ENCODE results near the gene LRRC26. TPM values are rescaled to one million over a fixed set of nuclear protein-coding genes. Genes with fewer than 3 reads are reported as not detected.
"Not testable (repeated sequence)": the region's sequence is repeated elsewhere in the genome, so short reads cannot be mapped to it uniquely, and the experiment has no call there.

LRRC26 gene
- total RNA-seq, 2 experiments from 2014 or later: not detected

DNA sequence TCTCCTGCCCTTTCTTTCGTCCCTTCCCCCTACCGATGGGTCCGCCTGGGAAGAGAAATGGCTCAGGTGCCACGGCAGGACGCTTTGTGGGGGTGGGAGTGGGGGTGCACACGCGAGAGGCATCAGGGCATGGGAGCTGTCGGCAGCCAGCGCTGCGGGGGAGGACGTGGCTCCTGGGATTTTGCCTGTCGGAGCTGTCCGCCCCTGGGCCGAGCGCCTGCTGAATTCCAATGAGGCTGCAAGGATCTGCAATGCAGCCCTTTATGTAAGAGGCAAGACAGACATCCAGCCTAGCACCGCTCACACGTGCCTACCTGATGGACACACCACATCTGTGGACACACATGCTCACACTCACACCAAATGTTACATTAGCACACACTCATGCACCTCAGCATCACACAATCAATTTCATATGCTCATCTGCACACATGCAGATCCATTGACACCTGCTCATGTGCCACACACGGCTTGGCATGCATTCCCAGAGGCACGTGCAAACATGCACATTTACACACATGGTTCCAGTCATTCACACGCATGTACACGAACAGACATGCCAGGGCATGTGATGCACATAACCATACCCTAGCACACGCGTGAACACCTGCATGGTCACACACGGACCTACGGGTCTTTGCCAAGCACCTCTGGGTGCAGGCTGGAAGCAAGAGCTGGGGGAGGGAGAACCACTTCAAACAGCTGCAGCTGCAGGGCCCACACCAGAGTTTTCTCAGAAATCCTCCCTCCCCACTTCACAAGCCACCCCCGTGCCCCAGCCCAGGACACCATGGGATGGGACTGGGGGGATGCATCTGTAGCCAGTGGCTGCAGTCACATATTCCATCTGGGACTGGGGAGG is 29.5 kb downstream of the LRRC26 start:
- intact Hi-C loops (cut with micrococcal nuclease): no loop called here
- Mint-ChIP-seq H3K36me3 (ENCODE audit: low read depth) (no peaks in the 10 kb centered on the region), H3K4me1 (ENCODE audit: low read depth) (peaks cover 2% of the 10 kb centered on the region), H3K27me3 (ENCODE audit: low read depth) (peaks cover 55% of the 10 kb centered on the region), H3K9me3 (no peaks in the 10 kb centered on the region), H3K27ac (no peak overlapping the region), H3K4me3 (no peak overlapping the region)
- DNase-seq: no peak
- CTCF ChIA-PET: no interaction called here

DNA sequence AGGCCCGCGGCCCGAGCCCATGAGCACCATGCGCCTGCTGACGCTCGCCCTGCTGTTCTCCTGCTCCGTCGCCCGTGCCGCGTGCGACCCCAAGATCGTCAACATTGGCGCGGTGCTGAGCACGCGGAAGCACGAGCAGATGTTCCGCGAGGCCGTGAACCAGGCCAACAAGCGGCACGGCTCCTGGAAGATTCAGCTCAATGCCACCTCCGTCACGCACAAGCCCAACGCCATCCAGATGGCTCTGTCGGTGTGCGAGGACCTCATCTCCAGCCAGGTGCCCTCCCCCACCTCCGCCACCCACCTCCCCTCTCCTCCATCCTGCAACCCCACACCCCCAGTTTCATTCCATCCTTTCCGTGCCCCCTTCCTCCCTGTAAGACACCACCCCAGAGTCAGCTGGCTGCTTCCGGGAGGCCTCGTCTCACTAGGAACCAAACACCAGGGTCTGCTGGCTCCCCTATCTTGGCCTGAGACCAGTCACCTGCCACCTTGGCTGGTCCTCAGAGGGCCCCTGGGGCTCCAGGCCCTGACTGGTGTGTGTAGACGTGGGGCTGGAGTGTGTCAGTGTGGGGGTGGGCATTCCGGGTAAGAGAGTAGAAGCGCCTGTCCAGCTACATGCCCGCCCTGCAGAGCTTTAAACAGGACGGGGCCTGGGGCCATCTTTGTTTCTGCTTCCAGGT is 30.2 kb downstream of the LRRC26 start:
- no peaks in the 10 kb centered on the region for H3K9me3 Mint-ChIP-seq
- intact Hi-C loops (cut with micrococcal nuclease): no loop called here
- H3K4me1 Mint-ChIP-seq (ENCODE audit: low read depth): peaks cover 2% of the 10 kb centered on the region
- H3K36me3 Mint-ChIP-seq (ENCODE audit: low read depth): no peaks in the 10 kb centered on the region
- no peak overlapping the region for H3K4me3 Mint-ChIP-seq
- CTCF ChIA-PET: no interaction called here
- peaks cover 55% of the 10 kb centered on the region for H3K27me3 Mint-ChIP-seq (ENCODE audit: low read depth)
- H3K27ac Mint-ChIP-seq: no peak overlapping the region
- DNase-seq: no peak

DNA sequence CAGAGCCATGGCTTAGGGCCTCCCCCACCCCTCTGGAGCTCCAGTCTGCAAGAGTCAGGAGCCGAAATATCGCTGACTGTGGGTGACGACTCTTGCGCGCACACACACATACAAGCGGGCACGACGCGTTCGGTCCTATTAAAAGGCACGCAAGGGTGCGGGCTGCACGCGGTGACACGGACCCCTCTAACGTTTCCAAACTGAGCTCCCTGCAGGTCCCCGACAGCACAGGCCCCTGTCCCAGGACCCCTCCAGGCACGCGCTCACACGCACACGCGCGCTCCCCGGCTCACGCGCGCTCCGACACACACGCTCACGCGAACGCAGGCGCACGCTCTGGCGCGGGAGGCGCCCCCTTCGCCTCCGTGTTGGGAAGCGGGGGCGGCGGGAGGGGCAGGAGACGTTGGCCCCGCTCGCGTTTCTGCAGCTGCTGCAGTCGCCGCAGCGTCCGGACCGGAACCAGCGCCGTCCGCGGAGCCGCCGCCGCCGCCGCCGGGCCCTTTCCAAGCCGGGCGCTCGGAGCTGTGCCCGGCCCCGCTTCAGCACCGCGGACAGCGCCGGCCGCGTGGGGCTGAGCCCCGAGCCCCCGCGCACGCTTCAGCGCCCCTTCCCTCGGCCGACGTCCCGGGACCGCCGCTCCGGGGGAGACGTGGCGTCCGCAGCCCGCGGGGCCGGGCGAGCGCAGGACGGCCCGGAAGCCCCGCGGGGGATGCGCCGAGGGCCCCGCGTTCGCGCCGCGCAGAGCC is 31.0 kb downstream of the LRRC26 start, which contains the start of gene GRIN1:
TSS of gene GRIN1 (plus strand) at position 433 of the 746 bp plus-strand sequence. CDS start 333 bp downstream, outside the sequence.
- CTCF ChIA-PET: no interaction called here
- H3K4me1 Mint-ChIP-seq (ENCODE audit: low read depth): peaks cover 2% of the 10 kb centered on the region

DNA sequence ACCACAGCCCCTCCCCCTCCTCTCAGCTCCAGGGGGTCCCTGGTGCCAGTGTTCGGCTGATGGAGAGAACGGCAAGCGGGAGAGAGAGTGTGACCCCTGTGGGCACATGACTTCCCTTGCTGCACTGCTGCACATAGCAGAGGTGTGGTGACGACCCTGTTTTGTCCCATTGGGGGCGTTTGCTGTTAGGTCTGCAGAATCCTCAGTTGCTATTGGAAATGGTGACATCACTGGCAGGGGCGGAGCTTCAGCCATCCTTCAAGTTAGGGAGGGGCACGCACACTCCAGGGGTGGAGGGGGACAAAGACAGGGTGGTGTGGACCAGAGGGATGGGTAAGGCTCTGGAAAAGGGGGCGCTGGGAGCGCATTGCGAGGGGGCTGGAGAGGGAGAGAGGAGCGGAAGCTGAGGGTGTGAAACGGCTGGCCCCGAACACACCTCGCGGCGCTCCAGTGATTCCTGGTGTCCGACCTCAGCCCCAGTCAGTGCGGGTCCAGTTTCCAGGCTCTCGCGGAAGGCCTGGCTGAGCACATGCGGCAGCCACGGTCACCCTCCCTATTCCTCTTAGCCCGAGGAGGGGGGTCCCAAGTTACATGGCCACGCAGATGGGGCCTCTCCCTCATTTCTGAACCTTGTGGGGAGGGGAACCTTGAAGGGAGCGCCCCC is 31.7 kb downstream of the LRRC26 start:
- intact Hi-C loops (cut with micrococcal nuclease): no loop called here
- no peaks in the 10 kb centered on the region for H3K36me3 Mint-ChIP-seq (ENCODE audit: low read depth)
- H3K27me3 Mint-ChIP-seq (ENCODE audit: low read depth): peaks cover 50% of the 10 kb centered on the region
- CTCF ChIA-PET: no interaction called here
- H3K9me3 Mint-ChIP-seq: no peaks in the 10 kb centered on the region
- DNase-seq: no peak
- H3K27ac Mint-ChIP-seq: no peak overlapping the region
- no peak overlapping the region for H3K4me3 Mint-ChIP-seq
- H3K4me1 Mint-ChIP-seq (ENCODE audit: low read depth): peaks cover 2% of the 10 kb centered on the region

More for the DNA sequence above, 31.0 kb downstream of the LRRC26 start, which contains the start of gene GRIN1:
- DNase-seq: no peak
- no peak within 1 kb of the TSS for H3K4me3 Mint-ChIP-seq
- no peak within 1 kb of the TSS for H3K27ac Mint-ChIP-seq
- peaks cover 55% of the 10 kb centered on the region for H3K27me3 Mint-ChIP-seq (ENCODE audit: low read depth)
- intact Hi-C loops (cut with micrococcal nuclease): no loop called here
- no peaks in the 10 kb centered on the region for H3K9me3 Mint-ChIP-seq
- H3K36me3 Mint-ChIP-seq (ENCODE audit: low read depth): no peaks in the 10 kb centered on the region

DNA sequence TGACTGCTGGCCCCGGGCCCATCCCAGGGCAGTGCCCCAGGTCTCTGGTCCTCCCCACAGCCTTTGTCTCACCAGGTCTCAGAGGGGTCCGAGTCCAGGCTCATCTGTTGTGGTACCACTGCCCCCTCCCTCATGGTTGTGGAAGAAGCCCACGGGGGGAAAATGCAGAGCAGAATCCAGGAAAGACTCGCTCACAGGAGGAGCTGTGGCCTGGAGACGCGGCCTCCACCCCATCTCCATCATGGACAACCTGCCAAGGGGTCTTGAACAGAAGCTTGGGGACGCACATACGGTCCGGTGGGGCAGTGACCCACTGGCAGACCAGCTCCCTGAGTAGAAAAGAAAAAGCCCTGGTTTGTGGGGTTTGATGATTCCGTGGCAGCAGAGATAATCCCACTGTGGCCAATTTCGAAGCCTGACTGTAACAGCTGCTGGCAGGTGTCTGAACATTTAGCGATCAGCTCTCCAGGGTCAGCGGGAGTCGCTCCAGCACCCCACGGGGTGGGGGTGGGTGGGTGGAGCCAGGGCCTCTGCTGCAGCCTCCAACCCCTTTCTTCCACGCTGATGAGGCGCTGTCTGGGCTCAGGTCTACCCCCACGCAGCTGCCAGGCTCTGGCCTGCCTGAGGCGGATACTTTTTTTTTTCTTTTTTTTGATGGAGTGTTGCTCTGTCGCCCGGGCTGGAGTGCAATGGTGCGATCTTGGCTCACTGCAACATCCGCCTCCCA is 32.8 kb downstream of the LRRC26 start:
- no peaks in the 10 kb centered on the region for H3K36me3 Mint-ChIP-seq (ENCODE audit: low read depth)
- H3K9me3 Mint-ChIP-seq: no peaks in the 10 kb centered on the region
- H3K27me3 Mint-ChIP-seq (ENCODE audit: low read depth): peaks cover 43% of the 10 kb centered on the region
- intact Hi-C loops (cut with micrococcal nuclease): no loop called here
- H3K4me1 Mint-ChIP-seq (ENCODE audit: low read depth): peaks cover 2% of the 10 kb centered on the region
- no peak overlapping the region for H3K27ac Mint-ChIP-seq
- no peak overlapping the region for H3K4me3 Mint-ChIP-seq
- CTCF ChIA-PET: no interaction called here
- no peak for DNase-seq

DNA sequence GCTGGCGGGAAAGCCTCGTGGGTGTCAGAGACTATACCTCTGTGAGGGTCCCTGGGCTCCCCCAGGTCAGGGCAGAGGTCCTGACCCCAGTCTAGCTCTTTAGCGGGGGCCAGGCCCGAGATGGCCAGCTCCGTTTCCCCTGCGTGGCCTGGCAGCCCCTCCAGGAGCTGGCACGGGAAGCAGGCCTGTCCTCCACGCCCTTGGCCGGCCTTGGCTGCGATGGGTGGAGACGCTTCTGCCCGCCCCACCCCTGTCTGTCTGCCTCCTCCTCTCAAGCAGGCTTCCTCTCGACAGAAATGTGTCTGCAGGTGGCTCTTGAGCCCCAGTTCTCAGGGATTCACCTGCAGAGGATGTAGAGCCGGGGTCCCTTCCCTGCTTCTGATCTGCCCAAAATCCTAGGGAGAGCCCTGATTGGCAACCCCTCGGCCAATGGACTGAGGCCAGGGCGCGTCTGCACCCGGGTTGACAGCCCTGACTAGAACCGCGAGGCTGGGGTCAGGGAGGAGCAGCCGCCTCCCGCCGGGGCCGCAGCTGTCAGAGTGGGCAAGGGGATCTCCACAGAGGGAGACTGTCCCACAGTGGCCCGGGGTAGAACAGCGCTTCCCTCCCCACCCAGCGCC is 33.5 kb downstream of the LRRC26 start:
- intact Hi-C loops (cut with micrococcal nuclease): no loop called here
- Mint-ChIP-seq H3K4me3 (no peak overlapping the region), H3K27me3 (ENCODE audit: low read depth) (peaks cover 40% of the 10 kb centered on the region), H3K36me3 (ENCODE audit: low read depth) (no peaks in the 10 kb centered on the region), H3K4me1 (ENCODE audit: low read depth) (peaks cover 2% of the 10 kb centered on the region), H3K27ac (no peak overlapping the region), H3K9me3 (no peaks in the 10 kb centered on the region)
- CTCF ChIA-PET: no interaction called here
- no peak for DNase-seq

DNA sequence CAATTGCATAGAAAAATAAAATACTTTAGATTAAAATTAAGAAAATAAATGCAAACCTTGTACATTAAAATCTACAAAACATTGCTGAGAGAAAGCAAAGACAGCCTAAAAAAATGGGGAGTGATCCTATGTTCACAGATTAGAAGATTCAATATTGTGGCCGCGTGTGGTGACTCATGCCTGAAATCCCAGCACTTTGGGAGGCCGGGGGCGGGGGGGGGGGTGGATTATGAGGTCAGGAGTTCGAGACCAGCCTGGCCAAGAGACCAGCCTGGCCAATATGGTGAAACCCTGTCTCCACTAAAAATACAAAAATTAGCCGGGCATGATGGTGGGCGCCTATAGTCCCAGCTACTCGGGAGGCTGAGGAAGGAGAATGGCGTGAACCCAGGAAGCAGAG is 34.7 kb downstream of the LRRC26 start:
- H3K4me3 Mint-ChIP-seq; CTCF ChIA-PET; H3K4me1 Mint-ChIP-seq (ENCODE audit: low read depth); H3K36me3 Mint-ChIP-seq (ENCODE audit: low read depth); intact Hi-C loops (cut with micrococcal nuclease); DNase-seq; H3K9me3 Mint-ChIP-seq; H3K27ac Mint-ChIP-seq: not testable (repeated sequence)
- peaks cover 37% of the 10 kb centered on the region for H3K27me3 Mint-ChIP-seq (ENCODE audit: low read depth)

DNA sequence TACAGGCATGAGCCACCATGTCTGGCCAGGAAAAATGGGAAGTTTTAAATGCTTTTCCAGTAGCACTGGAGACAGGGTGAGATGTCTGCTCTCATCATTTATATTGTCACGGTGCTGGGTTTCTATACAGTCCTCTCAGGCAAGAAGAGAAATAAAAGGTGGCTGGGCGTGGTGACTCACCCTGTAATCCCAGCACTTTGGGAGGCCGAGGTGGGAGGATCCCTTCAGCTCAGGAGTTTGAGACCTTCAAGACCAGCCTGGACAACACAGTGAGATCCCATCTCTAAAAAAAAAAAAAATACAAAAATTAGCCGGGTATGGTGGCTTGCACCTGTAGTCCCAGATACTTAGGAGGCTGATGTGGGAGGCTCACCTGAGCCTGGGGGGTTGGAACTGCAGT is 35.7 kb downstream of the LRRC26 start:
- Mint-ChIP-seq H3K27ac (no peak overlapping the region), H3K4me1 (ENCODE audit: low read depth) (no peaks in the 10 kb centered on the region), H3K9me3 (no peaks in the 10 kb centered on the region), H3K4me3 (no peak overlapping the region), H3K27me3 (ENCODE audit: low read depth) (peaks cover 29% of the 10 kb centered on the region), H3K36me3 (ENCODE audit: low read depth) (no peaks in the 10 kb centered on the region)
- intact Hi-C loops (cut with micrococcal nuclease): no loop called here
- no peak for DNase-seq
- CTCF ChIA-PET: no interaction called here

DNA sequence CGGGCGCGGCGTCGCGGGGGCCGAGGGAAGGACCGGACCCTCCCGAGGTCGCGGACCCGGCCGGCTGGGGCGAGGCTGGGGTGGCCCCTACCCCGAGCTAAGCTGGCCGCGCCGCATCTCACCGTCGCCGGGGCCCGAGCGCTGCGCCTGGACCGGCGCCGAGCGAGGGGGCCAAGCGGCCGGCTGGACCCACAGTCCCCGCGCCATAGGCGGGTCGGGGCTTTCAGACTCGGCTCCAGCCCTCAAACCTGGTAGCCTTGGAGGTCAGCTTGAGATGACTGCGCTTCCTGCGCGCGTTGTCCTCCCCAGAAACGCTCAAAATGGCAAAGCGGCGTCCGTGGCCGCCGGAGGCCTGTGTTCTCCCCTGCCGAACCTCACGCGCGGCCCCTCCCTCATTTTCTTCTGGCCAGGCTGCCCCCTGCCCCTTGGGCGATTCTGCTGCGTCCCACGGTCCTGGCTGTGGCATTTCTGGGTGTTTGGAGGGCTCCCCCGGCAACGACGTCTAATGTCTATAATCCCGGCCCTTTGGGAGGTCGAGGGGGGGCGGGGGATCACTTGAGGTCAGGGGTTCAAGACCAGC is 39.6 kb downstream of the LRRC26 start:
- Mint-ChIP-seq H3K36me3 (ENCODE audit: low read depth) (peaks cover 7% of the 10 kb centered on the region), H3K27ac (no peak overlapping the region)
- CTCF ChIA-PET: interaction anchor here (0.6 to 1.9 kb wide), 9 partner anchors 8 to 237 kb away, joined by 3 to 10 read pairs (median 3); partner anchors contain the start of gene RNF224

DNA sequence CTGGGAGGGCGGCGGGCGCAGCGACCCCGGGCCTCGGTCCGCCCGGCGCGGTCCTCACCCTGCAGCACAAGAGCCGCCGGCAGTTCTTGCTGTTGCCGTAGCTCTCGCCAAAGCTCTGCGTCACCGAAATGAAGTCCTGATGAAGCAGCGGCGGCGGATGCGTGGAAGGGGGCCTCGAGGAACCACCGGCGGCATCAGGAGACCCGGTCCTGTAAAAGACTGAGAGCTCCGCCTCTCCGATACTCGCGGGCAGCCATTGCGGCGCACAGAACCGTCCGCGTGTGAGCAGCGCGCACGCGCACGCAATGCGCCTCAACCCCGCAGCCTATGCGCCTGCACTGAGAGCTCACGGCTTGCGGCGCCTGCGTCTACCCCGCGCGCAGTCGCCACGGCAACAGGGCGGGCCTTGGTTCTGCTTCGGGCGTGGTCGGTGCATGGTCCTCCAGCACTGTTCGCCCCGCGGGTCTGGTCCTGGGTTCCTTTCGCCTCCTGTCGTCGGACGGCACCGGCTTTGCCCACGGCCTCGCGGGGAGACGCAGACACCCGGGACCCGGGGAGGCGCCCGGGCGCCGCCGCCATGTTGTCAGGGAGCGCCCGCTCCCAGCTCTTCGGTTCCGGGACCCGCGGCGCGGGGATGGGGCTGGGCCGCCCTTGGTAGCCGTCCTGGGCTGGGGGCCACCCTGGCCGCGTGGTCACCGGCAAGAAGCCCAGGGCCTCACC is 40.2 kb downstream of the LRRC26 start:
- intact Hi-C loops (cut with micrococcal nuclease): loop anchor here (1.0 to 5.0 kb wide), 8 partner anchors 21 to 112 kb away; partner anchors contain the start of genes ANAPC2, LRRC26, MAN1B1 and NPDC1
- H3K9me3 Mint-ChIP-seq: no peaks in the 10 kb centered on the region
- peak overlapping the region; percentile 91 for H3K4me3 Mint-ChIP-seq
- DNase-seq: peak; percentile 92
- peak overlapping the region; percentile 74 for H3K27ac Mint-ChIP-seq
- CTCF ChIA-PET: interaction anchor here (0.6 to 1.9 kb wide), 9 partner anchors 11 to 236 kb away, joined by 3 to 10 read pairs (median 4); partner anchors contain the start of gene RNF224
- H3K4me1 Mint-ChIP-seq (ENCODE audit: low read depth): peaks cover 17% of the 10 kb centered on the region
- H3K27me3 Mint-ChIP-seq (ENCODE audit: low read depth): peaks cover 5% of the 10 kb centered on the region
- H3K36me3 Mint-ChIP-seq (ENCODE audit: low read depth): peaks cover 7% of the 10 kb centered on the region

More for the DNA sequence above, 39.6 kb downstream of the LRRC26 start:
- DNase-seq: no peak
- H3K9me3 Mint-ChIP-seq: no peaks in the 10 kb centered on the region
- intact Hi-C loops (cut with micrococcal nuclease): no loop called here
- peaks cover 17% of the 10 kb centered on the region for H3K4me1 Mint-ChIP-seq (ENCODE audit: low read depth)
- H3K27me3 Mint-ChIP-seq (ENCODE audit: low read depth): peaks cover 5% of the 10 kb centered on the region
- peak overlapping the region; percentile 72 for H3K4me3 Mint-ChIP-seq

All from activated naive CD4-positive, alpha-beta T cell treated with anti-CD3 and anti-CD28 coated beads for 36 hours (primary cell).